HG02973 (cell line): ENCODE measurements around the gene MCRIP2.

Experiments used
- ATAC-seq: cut with Tn5 transposase; IDR thresholded peaks from one replicate; pipeline ENCODE4 v1.9.1; 2021; ENCODE audit warnings: moderate library complexity; ENCODE audit not compliant: unreplicated experiment

The MCRIP2 gene

GRCh38 chr16:616733-617586, 24.7 kb upstream of the MCRIP2 start:
- ATAC-seq, result no peak

- ATAC-seq, result no peak
These were observed 23.8 kb upstream of the MCRIP2 start for GRCh38 chr16:617855-618254.

GRCh38 chr16:619476-620100, 22.0 kb upstream of the MCRIP2 start:
- ATAC-seq, result no peak

GRCh38 chr16:620700-621525, 20.7 kb upstream of the MCRIP2 start:
- no peak for ATAC-seq

- ATAC-seq, result no peak
These were observed 20.0 kb upstream of the MCRIP2 start for GRCh38 chr16:621526-622105.

GRCh38 chr16:622920-623280, 18.7 kb upstream of the MCRIP2 start:
- ATAC-seq, result no peak

- ATAC-seq, result no peak
These were observed 17.0 kb upstream of the MCRIP2 start for GRCh38 chr16:624526-625070.

GRCh38 chr16:625117-625976, 16.3 kb upstream of the MCRIP2 start:
- no peak for ATAC-seq

- no peak for ATAC-seq
These were observed 15.5 kb upstream of the MCRIP2 start for GRCh38 chr16:625977-626765.

GRCh38 chr16:626787-627453, 14.7 kb upstream of the MCRIP2 start:
- ATAC-seq, result no peak

- ATAC-seq, result no peak
These were observed 14.0 kb upstream of the MCRIP2 start for GRCh38 chr16:627454-628239.

- ATAC-seq, result no peak
These were observed 13.1 kb upstream of the MCRIP2 start for GRCh38 chr16:628321-629061.

GRCh38 chr16:629185-629832, 12.3 kb upstream of the MCRIP2 start:
- no peak for ATAC-seq

- ATAC-seq, result no peak
These were observed 11.8 kb upstream of the MCRIP2 start for GRCh38 chr16:629833-630248.

- no peak for ATAC-seq
These were observed 11.3 kb upstream of the MCRIP2 start for GRCh38 chr16:630249-630814.

- no peak for ATAC-seq
These were observed 10.7 kb upstream of the MCRIP2 start, which contains the start of gene WFIKKN1 for GRCh38 chr16:630815-631405. WFIKKN1 (plus strand) TSS chr16:630985; CDS start chr16:631254, 269 bp downstream.
